Osteoblast (primary cell): Measurements from ENCODE around the gene FOXO6. TPM values are rescaled to one million over a fixed set of nuclear protein-coding genes. Genes with fewer than 3 reads are reported as not detected.

Experiments used
- DNase-seq: peaks from one replicate; pipeline ENCODE4 v3.0.0; 2011; ENCODE audit warnings: low spot score, mixed read lengths; ENCODE audit not compliant: insufficient read length; ENCODE audit errors: missing footprints
- H2AFZ ChIP-seq: 2 replicates; pipeline ENCODE4 v1.6.0; 2011; ENCODE audit warnings: mild to moderate bottlenecking, low read length
- H3K27ac ChIP-seq: 2 replicates; pipeline ENCODE4 v1.5.1; 2011; ENCODE audit warnings: mild to moderate bottlenecking, low read depth, low read length, moderate library complexity
- H3K27me3 ChIP-seq: 2 replicates; pipeline ENCODE4 v1.6.0; 2012; ENCODE audit warnings: mild to moderate bottlenecking, control low read depth, inconsistent platforms, low read length, moderate library complexity; ENCODE audit not compliant: insufficient read depth
- H3K36me3 ChIP-seq: 2 replicates; pipeline ENCODE4 v1.5.1; 2011; ENCODE audit warnings: mild to moderate bottlenecking, low read length, control low read depth, moderate library complexity; ENCODE audit not compliant: insufficient read depth
- H3K4me1 ChIP-seq: 2 replicates; pipeline ENCODE4 v1.5.1; 2011; ENCODE audit warnings: mild to moderate bottlenecking, low read length, control low read depth, moderate library complexity; ENCODE audit not compliant: insufficient read depth
- H3K4me2 ChIP-seq: 2 replicates; pipeline ENCODE4 v1.6.0; 2011; ENCODE audit warnings: mild to moderate bottlenecking, low read length; ENCODE audit not compliant: insufficient read depth
- H3K4me3 ChIP-seq: fragments of 200-600 bp; sonication (generic); 3 replicates; pipeline ENCODE4 v1.5.1; 2012; ENCODE audit warnings: mild to moderate bottlenecking, low read length, inconsistent platforms; ENCODE audit not compliant: insufficient read depth
- H3K79me2 ChIP-seq: 2 replicates; pipeline ENCODE4 v1.6.0; 2012; ENCODE audit warnings: mild to moderate bottlenecking, low read length, control low read depth, inconsistent platforms; ENCODE audit not compliant: insufficient read depth
- H3K9me3 ChIP-seq: 2 replicates; pipeline ENCODE4 v1.5.1; 2011; ENCODE audit warnings: low read depth, low read length, control low read depth
- H4K20me1 ChIP-seq: 2 replicates; pipeline ENCODE4 v1.6.0; 2012; ENCODE audit warnings: mild to moderate bottlenecking, low read length, control low read depth; ENCODE audit not compliant: insufficient read depth
- total RNA-seq: library from RNA; depleted of rRNA; stranded (reverse); fragments of >200 nt; gene quantifications from 2 replicates; pipeline ENCODE4 v1.2.3, GENCODE V29; 2012
- TF ChIP-seq, protein P1 (sequence below): IDR thresholded peaks from 2 replicates; pipeline ENCODE4 v1.5.1; 2011; ENCODE audit warnings: mild to moderate bottlenecking, low read depth, low read length, moderate library complexity; ENCODE audit errors: extremely low read depth

The FOXO6 gene
- total RNA-seq, 1 donor: not detected

DNA sequence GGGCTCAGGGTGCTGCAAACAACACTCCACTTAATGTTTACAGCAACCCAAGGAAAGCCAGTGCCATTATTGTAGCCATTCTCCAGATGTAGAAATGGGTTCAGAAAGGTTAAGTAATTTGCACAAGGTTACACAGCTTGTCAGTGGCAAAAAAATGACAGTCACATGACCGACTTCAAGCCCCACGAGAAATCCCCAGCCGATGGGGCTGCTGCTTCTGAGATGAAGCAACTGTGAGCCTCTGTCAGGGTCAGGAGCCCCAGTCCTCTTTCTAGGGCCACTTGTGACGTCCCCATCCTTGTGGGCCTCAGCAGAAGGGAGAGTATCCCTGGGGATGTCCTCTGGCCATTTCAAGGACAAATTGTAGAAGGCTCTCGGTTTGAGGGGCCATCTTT, 68.4 kb downstream of the FOXO6 start:
- no peaks in the 10 kb centered on the region for H3K36me3 ChIP-seq

DNA sequence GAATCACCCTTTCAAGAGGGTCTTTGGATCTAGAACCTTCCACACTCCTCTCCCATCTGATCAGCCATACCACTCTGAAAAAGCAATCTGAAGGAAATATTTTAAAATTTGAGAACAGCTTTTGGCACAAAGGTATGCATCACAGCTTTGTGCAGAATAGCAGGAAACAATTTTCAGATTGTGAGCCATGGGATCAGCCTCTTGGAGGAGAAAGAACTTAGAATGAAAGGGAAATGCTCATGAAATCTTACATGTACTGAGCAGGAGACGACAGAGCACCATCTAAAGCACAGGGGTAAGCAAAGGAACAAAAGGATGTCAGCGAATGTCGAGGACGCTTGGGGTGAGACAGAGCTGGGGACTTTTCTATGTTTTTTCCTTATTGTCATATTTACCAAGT, 68.8 kb downstream of the FOXO6 start:
- H4K20me1 ChIP-seq: no peaks in the 10 kb centered on the region
- TF ChIP-seq, protein P1, sequence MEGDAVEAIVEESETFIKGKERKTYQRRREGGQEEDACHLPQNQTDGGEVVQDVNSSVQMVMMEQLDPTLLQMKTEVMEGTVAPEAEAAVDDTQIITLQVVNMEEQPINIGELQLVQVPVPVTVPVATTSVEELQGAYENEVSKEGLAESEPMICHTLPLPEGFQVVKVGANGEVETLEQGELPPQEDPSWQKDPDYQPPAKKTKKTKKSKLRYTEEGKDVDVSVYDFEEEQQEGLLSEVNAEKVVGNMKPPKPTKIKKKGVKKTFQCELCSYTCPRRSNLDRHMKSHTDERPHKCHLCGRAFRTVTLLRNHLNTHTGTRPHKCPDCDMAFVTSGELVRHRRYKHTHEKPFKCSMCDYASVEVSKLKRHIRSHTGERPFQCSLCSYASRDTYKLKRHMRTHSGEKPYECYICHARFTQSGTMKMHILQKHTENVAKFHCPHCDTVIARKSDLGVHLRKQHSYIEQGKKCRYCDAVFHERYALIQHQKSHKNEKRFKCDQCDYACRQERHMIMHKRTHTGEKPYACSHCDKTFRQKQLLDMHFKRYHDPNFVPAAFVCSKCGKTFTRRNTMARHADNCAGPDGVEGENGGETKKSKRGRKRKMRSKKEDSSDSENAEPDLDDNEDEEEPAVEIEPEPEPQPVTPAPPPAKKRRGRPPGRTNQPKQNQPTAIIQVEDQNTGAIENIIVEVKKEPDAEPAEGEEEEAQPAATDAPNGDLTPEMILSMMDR: no peak

More for the DNA sequence above, 68.4 kb downstream of the FOXO6 start:
- H4K20me1 ChIP-seq: no peaks in the 10 kb centered on the region
- no peak for DNase-seq
- no peak overlapping the region for H3K4me3 ChIP-seq
- TF ChIP-seq, protein P1: no peak
- H2AFZ ChIP-seq: no peak overlapping the region
- H3K4me2 ChIP-seq: no peak overlapping the region
- no peaks in the 10 kb centered on the region for H3K79me2 ChIP-seq
- H3K9me3 ChIP-seq: no peaks in the 10 kb centered on the region
- no peak overlapping the region for H3K27ac ChIP-seq
- no peaks in the 10 kb centered on the region for H3K27me3 ChIP-seq
- H3K4me1 ChIP-seq: peaks cover 19% of the 10 kb centered on the region

DNA sequence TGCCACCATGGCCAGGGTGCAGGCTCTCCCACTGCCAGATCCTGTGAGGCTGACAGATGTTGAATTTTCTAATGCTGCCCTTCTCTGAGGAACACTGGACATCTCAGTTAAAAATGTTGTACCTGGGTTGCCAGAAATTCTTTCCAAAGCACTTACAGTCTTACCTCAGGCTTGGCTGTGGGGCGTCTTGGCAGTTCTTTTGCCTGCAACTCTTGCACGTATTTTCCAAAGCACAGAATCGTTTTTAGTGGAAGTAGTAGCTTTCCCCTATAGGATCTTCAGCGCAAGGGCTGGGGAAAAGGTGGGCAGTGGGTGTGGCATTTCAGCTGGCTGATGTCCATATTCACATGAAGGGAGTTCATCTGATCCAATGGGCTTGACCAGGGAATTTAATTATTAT, 69.3 kb downstream of the FOXO6 start:
- no peak overlapping the region for H3K27ac ChIP-seq
- H3K9me3 ChIP-seq: no peaks in the 10 kb centered on the region
- no peak overlapping the region for H3K4me3 ChIP-seq
- no peaks in the 10 kb centered on the region for H3K79me2 ChIP-seq
- H3K4me1 ChIP-seq: peaks cover 23% of the 10 kb centered on the region
- H4K20me1 ChIP-seq: no peaks in the 10 kb centered on the region
- no peak overlapping the region for H2AFZ ChIP-seq
- no peak overlapping the region for H3K4me2 ChIP-seq
- TF ChIP-seq, protein P1: no peak
- H3K36me3 ChIP-seq: no peaks in the 10 kb centered on the region
- DNase-seq: no peak
- H3K27me3 ChIP-seq: no peaks in the 10 kb centered on the region

More for the DNA sequence above, 68.8 kb downstream of the FOXO6 start:
- H3K4me1 ChIP-seq: peaks cover 20% of the 10 kb centered on the region
- no peak for DNase-seq
- H3K9me3 ChIP-seq: no peaks in the 10 kb centered on the region
- no peak overlapping the region for H3K27ac ChIP-seq
- no peak overlapping the region for H3K4me3 ChIP-seq
- no peaks in the 10 kb centered on the region for H3K27me3 ChIP-seq
- no peak overlapping the region for H2AFZ ChIP-seq
- no peak overlapping the region for H3K4me2 ChIP-seq
- H3K36me3 ChIP-seq: no peaks in the 10 kb centered on the region
- H3K79me2 ChIP-seq: no peaks in the 10 kb centered on the region

DNA sequence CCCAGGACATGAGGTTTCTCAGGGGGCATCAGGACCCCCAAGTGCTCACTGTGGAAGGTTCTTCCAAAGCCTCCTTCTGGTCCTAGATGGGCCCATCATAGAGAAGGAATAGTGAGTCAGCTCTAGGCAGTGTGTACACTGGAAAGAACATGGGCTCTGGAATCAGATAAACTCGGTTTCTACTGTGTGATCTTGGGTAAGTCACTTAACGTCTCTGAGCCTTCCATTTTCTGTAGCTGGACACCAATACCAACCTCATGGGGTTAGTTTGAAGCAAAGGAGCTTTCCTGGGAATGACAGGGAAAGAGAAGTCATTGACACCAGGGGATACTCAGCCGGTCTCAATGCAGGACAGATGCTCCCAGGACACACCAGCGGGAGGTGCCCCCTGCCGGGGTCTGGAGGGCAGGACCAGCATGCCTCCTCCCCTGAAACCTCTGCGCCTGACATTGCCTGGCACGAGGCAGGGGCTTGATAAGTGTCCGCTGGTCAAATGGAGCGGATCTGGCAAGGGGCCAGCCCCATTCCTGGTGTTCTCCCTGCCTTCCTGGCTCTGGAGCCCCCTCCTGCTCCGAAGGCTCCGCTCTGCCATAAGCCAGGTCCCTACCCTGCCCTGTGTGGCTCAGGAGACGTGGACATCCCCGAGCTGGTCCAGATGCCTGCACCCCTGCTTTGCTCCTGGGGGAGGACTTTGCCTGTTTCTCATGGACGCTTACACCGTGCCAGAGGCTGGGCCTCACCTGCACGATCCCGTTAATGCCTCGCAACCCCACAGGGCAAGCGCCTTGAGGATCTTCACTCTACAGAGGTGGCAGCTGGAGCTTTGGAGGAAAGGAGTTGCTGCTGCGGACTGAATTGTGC, 70.5 kb downstream of the FOXO6 start:
- Histone ChIP-seq H3K9me3 (no peaks in the 10 kb centered on the region), H3K27me3 (peaks cover 5% of the 10 kb centered on the region), H3K4me3 (peak overlapping the region; percentile 55), H3K4me1 (peaks cover 23% of the 10 kb centered on the region), H3K79me2 (no peaks in the 10 kb centered on the region), H3K27ac (no peak overlapping the region), H2AFZ (peak overlapping the region; percentile 82), H4K20me1 (no peaks in the 10 kb centered on the region), H3K36me3 (no peaks in the 10 kb centered on the region), H3K4me2 (peak overlapping the region; percentile 81)
- peak; percentile 80 for DNase-seq
- TF ChIP-seq, protein P1: no peak
